Left kidney (tissue), 2 donors: ENCODE measurements around the gene CDCA8. TPM values are rescaled to one million over a fixed set of nuclear protein-coding genes. Genes with fewer than 3 reads are reported as not detected.
"Not testable (repeated sequence)": the region's sequence is repeated elsewhere in the genome, so short reads cannot be mapped to it uniquely, and the experiment has no call there.

Source experiments
- DNase-seq: peaks from one replicate; pipeline ENCODE4 v3.0.0-alpha.2; 2013
- polyA plus RNA-seq: library from polyadenylated mRNA; unstranded; fragments of 120-200 nt; gene quantifications from one replicate; pipeline ENCODE4 v1.2.1, GENCODE V29; 2013; ENCODE audit not compliant: insufficient read length

The CDCA8 gene
- polyA plus RNA-seq, 1 donor = 25.6 TPM

DNA sequence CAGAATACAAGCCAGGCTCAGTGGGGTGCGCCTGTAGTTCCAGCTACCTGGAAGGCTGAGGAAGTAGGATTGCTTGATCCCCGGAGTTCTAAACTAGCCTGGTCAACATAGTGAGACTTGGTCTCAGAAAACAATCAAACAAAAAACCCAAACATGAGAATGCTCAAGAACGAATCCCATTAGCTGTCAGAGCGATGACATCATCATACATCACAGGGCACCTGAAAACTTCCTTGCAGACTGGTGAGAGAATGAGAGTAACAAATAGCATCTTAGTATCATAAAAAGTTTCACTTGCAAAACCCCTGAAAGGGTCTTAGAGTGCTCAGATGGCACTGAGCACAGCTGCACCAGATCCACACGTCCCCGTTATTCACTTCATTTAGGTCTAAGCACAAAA is 21.1 kb upstream of the CDCA8 start:
- no peak for DNase-seq

DNA sequence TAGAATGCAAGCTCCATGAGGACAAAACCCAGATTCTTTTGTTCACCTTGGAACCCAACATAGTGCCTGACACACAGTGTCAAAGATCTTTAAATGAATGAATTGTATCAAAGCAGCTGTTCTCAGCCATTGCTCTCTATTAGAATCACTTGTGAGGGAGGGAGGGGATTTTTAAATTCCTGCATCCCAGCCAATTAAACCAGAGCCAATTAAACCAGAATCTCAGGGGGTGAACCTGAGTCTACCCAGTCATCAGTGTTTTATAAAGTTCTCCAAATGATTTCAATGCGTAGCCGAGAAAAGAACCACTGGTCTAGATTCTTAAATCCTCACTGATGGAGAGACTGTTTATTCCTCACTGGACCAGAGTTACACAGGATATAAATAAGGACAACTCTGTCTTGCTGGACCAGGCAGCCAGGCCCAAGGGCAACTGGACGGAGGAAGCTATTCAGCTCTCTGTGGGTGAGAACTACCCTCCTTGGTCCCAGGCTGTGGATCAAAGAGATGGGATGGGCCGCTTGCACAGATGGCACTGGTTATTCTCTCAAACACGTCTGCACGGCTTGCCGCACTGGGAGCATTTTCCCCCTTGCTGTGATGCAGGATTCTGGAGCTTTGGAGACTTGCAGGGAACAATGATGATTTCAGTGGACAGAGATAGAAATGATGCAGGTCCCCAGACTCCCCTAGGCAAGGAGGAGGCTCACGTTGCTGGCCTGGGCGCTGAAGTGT is 20.0 kb upstream of the CDCA8 start:
- no peak for DNase-seq

DNA sequence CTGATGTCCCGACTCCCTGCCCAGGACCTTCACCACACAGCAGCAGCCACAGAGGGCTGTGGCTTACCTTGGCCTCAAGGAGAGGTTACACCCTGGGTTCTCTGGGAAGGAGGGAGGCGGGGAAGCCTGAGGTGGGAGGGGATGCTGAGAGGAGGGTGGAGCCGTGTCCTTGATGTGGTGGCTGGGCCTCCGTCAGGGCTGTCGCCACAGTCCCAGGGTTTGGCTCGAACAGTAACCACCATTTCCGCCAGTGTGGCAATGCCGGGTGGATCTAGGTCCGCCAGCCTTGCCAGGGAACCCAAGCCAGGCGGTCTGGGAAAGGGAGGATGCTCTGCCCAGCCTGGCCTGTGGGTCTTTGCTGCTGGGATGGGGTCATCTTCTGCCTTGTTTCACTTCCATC is 18.4 kb upstream of the CDCA8 start:
- no peak for DNase-seq

DNA sequence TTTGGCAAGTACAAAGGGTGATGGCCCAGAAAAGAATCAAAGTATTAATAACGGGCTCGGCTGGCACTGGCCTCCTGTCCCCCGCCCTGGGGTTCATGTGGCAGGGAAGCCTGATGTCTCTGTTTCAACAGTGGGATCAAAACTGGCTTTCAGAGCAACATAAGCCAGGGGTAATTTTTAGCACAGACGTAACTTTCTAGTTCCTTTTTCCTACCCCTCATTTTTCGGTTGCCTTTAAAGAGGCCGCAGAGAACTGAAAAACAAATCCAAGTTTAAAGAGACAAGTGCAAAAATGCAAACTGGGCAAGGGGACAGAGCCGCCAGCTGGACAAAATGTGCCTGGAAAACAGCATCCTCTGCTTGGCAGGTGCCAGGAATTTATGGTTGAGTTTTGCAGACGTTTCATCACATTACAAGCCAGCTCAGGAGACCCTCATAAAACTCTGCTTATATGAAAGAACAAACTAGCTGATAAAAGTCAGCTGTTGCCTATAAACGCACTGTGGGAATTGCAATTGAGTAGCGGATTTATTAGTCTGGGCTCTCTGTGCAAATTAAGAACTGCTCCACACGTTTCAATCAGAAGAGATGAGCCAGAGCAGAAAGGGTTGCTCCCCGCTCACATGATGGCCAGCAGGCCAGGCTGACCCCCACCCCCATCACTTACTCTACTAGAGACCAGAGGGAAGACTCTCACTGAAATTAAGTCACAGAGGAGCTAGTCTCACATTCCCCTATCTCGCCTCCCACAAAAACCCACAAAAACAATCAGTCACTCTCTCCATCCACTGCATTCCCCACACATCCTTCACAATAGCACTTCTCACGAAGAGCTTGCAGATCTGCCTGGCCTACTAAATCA is 15.8 kb upstream of the CDCA8 start:
- DNase-seq = peak; percentile 72

DNA sequence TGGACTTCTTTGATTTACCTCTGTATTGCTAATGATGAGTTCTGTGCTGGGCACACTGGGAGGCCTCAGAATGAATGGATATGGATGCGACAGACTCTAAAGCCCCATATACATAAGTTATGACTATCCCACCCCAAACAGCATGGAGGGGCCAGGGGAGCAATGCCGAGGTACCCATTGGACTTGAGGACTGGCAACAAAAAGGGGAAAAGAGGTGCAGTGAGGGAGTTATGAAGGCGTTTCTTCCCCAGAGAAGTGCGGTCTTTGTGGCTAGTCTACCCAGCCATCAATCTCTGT is 15.2 kb upstream of the CDCA8 start:
- no peak for DNase-seq

DNA sequence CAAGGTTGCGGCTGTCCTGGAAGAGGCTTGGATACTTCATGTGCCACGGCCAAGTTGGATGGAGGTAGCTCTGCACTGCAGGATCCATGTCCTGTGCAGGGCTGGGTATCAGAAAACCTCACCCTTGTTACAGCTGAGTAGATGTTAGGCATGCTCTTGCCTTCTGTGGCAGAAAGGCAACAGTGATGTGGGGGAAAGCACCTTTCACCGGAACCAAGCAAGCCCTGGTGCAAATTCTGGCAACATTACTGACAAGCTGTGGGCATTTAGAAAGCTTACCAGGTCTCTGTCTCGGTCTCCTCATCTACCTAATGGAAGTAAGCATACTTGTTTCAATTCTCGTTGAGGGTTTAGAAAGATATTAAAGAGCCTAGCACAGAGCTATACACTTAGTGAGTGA is 14.5 kb upstream of the CDCA8 start:
- no peak for DNase-seq

DNA sequence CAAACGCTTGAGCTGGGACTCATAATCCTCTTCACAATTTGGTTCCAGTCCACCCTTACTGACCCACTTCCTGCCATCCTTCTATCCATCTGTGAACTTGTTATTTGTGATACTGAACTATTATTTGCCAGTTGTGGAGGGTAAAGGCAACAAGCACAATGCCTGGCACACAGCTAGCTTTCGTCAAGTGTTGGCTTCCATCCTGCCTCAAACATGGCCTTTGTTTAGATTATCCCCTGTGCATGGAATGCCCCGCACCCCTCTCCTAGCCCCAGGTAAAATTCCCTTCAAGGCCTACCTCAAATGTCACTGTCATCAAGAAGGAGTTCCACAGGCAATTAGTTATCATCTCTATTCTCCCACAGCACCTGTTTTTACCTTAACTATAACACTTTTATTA is 11.4 kb upstream of the CDCA8 start:
- DNase-seq = no peak

DNA sequence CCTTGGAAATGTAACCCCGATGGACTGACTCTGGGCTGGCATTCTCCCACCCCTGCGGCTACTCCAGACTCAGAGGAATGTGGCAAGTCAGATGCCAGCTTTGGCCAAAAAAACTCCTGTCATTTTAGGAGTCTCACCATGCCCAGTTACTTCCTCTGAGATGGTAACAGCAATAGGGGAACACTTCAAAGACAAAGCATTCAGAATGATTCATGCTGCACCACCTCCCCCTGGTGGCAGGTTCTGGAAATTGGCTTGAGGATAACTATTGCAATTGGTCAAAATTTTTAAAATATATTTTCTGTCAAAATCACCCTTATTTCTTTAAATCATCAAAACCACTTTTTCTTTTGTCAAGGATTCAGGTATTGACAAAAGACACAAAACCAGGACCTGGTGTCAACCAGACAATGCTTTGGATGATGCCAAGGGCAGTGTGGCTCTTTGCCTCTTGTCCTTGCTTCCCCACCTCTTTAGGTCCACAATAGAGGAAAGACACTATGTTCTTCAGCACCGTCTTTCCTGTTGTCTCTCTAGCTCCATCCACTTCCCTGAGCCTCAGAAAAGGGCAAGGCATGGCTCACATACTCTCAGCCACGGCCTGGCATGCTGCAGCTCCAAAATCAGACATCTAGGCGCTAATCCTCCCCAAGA is 9.9 kb upstream of the CDCA8 start:
- peak; percentile 70 for DNase-seq

DNA sequence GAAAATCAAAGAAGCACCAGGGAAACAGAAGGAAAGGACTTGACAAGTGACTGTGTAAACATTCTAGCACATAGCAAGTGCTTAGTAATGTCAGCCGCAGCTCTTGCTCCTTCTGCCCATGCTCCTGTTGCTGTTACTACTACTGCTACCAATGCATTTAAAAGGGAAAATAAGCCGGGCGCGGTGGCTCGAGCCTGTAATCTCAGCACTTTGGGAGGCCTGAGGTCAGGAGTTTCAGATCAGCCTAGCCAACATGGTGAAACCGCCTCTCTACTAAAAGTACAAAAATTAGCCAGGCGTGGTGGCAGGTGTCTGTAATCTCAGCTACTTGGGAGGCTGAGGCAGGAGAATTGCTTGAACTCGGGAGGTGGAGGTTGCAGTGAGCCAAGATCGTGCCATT is 8.1 kb upstream of the CDCA8 start:
- not testable (repeated sequence) for DNase-seq

DNA sequence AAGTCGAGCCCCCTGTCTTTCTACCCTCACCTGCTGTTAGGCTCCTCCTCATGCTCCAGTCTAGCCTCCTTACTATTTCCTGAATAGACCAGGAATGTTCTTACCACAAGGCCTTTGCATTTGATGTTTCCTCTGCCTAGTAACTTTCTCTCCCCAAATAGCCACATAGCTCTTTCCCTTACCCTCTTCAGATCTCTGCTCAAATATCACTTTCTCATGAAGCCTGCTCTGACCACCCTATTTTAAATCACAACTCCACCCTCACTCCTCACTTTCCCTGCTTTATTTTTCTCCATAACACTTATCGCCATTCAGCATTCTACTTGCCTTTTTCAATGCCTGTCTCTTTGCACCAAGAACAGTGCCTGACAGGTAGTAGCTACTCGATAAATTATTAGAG is 6.6 kb upstream of the CDCA8 start:
- DNase-seq = no peak

DNA sequence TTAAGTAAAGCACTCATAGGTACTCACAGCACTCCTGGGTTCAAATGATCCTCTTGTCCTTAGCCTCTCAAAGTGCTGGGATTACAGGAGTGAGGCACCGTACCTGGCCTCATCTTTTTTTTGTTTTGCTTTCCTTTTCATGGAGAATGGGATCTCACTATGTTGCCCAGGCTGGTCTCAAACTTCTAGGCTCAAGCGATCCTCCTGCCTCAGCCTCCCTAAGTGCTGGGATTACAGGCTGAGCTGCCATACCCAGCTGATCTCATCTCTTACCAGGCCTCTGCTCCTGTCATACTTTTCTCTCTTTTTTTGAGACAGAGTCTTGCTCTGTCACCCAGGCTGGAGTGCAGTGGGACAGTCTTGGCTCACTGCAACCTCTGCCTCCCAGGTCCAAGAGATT is 4.6 kb upstream of the CDCA8 start:
- DNase-seq = not testable (repeated sequence)

DNA sequence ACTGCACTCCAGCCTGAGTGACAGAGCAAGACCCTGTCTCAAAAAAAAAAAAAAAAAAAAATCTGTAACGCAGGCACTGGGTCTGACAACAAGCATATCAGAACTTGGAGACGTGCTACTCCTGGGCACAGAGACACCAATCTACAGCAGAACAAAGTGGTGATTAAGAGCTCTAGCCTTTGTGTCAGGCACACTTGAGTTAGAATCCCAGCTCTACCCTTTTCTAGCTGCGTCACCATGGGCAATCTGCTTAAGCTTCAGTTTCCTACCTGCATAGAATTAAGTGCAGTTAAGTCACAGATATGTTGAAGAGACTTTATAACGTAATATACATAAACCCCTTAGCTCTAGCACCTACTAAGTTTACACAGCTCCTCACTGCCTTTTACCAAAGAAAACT is 3.4 kb upstream of the CDCA8 start:
- DNase-seq = no peak

DNA sequence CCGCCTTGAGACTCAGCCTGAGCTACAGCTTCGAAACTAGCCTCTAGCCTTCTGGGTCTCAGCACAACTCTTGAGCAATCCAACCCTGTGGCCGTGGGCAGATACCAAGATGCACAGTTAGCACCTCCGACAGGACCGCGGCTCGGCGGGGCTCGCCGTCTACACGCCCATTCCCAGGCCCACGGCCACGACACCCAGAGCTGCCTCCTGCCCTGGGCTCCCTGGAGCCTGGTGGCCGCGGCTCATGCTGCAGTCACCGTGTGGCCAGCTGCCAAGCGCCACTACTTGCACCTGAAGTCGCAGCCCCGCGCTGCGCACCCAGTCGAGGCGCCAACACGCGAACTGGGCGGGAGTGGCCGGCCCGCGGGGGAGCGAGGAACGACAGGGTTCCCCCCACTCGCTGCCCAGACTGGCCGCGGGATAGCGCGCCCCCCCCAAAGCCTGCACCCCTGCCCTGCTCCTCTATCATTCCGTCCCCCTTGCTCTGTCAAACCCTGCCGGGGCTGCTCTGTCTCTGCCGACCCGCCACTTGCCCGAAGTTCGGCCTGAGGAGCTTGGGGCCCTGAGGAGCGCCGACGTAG is 729 bp upstream of the CDCA8 start:
- no peak for DNase-seq

DNA sequence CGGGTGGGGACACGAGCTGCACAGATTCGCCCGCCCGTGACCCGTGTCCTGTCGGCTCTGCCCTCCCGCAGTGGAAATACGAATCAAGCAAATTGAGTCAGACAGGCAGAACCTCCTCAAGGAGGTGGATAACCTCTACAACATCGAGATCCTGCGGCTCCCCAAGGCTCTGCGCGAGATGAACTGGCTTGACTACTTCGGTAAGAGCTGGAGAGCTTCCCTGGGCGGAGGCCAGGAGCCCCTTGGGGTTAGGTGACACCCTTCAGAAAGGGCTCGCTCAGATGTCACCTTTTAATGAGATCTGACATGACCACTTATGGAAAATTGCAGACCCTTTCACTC is 489 bp downstream of the CDCA8 start:
- no peak for DNase-seq

DNA sequence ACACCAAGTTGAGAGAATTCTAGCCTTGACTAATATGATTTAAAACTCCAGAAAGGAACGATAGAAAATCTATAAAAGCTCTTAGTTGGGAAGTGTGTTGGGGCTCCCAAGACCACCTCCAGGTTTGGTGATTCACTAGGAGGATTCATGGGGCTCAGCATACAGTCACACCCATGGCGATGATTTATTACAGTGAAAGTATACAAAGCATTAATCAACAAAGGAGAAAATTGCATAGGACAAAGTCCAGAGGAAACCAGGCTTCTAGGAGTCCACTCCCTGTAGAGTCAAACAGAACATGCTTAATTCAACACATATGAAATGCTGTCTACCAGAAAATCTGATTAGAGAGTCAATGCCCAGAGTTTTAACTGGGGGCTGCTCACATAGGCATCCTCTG is 4.8 kb downstream of the CDCA8 start:
- DNase-seq = no peak

DNA sequence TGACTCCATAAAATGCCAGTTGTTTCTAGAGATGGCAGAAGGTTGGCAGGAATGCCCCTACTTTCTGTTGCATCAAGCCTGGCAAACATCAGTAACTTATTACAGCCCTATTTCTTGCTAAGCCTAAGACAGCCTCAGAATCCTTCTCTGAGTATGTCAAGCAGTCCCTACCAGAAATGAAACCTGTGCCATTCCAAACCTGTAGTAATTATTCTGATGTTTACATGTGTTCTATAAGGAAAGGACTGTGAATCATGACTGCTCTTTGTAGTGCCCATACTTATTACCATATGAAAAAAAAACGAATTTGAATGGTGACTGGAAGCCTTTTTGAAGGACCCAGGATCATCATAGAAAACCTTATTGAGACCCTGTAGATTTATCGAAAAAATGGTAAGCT is 5.4 kb downstream of the CDCA8 start:
- DNase-seq = no peak

DNA sequence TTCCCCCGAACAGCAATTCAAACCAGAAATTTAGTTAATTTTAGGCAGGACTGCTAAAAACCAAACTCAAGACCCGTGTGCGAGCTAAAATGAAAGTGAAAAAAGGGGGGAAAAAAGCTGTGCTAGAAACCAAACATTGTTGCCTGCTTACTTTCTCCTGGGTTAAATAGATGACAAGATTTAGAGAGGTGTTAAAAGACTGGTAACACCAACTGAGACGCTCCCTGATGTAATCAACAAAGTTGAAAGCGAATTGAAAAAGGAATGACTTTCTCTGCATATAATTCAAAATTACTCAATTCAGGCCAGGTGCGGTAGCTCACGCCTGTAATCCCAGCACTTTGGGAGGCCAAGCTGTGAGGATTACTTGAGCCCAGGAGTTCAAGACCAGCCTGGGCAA is 6.8 kb downstream of the CDCA8 start:
- DNase-seq = no peak

DNA sequence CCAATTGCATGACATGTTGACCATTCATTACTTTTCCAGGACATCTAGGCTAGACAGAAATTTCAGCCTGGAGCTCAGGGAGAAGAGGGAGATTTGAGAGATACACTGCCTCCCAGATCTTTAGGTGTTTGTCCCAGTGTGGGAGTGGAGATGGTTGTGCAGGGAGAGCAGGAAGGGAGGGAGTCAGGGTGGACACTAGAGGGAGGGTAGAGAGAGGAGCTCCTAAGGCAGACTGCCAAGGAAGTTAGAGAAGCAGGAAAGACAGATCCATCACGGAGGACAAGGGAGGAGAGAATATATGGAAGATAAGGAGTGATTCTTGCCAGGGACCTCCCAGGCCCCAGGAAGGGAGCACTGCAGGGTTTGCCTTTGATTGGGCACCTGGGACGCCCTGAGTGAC is 8.7 kb downstream of the CDCA8 start:
- no peak for DNase-seq

DNA sequence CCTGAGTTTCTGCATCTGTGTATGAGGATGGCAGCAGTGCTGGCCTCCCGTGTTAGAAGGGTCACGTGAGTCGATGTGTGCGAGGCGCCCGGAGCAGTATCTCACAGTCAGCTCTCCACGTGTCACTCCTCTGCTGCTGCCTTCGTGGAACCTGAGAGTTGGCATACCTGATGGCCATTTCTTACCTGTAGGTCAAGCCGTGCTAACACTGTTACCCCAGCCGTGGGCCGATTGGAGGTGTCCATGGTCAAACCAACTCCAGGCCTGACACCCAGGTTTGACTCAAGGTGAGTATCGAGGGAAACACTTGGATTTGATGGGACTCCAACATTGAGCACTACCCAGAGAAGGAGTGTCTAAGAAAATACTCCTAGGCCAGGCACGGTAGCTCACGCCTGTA is 10.7 kb downstream of the CDCA8 start:
- DNase-seq = no peak

DNA sequence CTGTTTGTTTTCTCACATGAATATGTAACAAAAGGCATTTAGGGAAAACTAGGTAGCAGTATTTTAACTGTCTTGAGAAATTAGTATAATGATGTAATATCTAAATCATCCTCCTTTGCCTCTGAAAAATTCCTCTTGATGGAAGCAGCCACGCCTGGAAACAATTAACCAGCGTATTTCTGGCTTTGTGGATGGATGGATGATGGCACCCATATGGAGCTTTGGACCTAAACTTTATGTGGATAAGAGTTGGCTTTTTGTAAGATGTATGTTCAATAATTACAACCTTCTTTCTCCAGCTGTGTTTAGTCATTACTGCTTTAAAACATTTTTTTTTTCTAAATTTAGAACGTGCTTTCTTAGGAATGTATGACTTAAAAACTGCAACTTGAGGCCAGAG is 12.7 kb downstream of the CDCA8 start:
- DNase-seq = no peak

DNA sequence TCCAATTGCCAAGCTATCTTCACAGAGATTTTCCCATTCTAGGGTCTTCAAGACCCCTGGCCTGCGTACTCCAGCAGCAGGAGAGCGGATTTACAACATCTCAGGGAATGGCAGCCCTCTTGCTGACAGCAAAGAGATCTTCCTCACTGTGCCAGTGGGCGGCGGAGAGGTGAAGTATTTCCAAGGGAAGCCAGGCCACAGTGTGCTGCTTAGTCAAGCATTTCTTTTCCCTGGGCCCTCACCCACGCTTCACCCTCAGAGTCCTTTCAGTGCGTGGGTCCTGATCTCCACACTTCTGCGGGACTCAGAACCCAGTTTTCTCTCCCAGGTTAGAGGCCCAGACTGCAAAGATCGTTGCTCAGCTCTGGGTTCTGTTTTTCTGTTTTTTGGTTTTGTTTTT is 13.1 kb downstream of the CDCA8 start:
- no peak for DNase-seq

DNA sequence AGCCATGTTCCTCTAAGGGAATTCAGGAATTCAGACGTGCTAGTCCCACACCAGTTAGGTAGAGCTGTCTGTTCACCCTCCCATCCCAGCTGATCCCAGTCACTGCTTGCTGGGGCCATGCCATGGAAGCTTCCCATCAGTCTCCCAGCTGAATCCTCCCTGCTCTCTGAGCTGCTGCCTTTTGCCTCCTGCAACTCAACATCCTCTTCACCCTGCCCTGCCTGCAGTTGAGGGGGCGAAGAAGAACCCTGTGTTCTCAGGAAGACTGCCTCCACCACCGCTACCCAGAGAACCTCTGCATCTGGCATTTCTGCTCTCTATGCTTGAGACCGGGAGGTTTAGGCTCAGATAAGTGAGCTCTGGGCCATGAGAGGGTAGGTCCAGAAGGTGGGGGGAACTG is 16.2 kb downstream of the CDCA8 start:
- DNase-seq = no peak

DNA sequence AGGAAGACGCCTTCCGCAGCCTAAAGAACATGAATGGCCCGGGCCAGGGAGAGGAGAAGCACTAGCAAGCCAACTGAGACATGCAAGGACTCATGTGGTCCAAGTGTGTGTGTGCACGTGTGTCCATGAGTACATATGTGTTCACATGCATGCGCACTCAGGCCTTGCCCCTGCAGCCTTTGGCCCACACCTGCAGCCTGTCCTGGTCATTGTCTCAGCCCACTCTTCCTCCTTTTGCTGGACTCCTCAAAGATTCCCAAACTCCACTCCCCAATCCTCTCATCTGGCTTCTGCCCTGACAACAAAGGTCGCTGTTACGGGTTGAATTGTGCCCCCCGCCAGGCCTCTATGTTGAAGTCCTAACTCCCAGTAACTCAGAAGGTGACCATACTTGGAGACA is 21.9 kb downstream of the CDCA8 start:
- no peak for DNase-seq
